GM23338 (cell line): ENCODE data around the gene TINAGL1. TPM values are rescaled to one million over a fixed set of nuclear protein-coding genes. Genes with fewer than 3 reads are reported as not detected.

Experiments
- ATAC-seq: fragments of 200-7000 bp; cut with Tn5 transposase; 3 replicates; pipeline ENCODE4 v1.9.1; 2020
- DNase-seq: peaks from one replicate; pipeline ENCODE4 v3.0.0-alpha.2; 2015; ENCODE audit warnings: low spot score
- H2AFZ ChIP-seq: fragments of 200-600 bp; sonication (generic); 2 replicates; pipeline ENCODE4 v1.8.0; 2016; ENCODE audit warnings: antibody characterized with exemption, mild to moderate bottlenecking, moderate library complexity
- H3F3A ChIP-seq: fragments of 200-600 bp; sonication (generic); replicated peaks from 2 replicates; pipeline ENCODE4 v1.8.0; 2017; ENCODE audit warnings: antibody characterized with exemption, mixed run types, low read depth
- H3K27ac ChIP-seq: fragments of 200-600 bp; sonication (generic); 2 replicates; pipeline ENCODE4 v1.6.1; 2016; ENCODE audit warnings: low read depth
- H3K27me3 ChIP-seq: fragments of 200-600 bp; sonication (generic); 2 replicates; pipeline ENCODE4 v1.8.0; 2016; ENCODE audit warnings: mild to moderate bottlenecking, mixed run types, moderate library complexity; ENCODE audit not compliant: insufficient read depth
- H3K36me3 ChIP-seq: fragments of 200-600 bp; sonication (generic); 2 replicates; pipeline ENCODE4 v1.8.0; 2016; ENCODE audit warnings: mild to moderate bottlenecking; ENCODE audit not compliant: insufficient read depth
- H3K4me1 ChIP-seq: fragments of 200-600 bp; sonication (generic); 2 replicates; pipeline ENCODE4 v1.8.0; 2016; ENCODE audit warnings: mild to moderate bottlenecking, moderate library complexity; ENCODE audit not compliant: insufficient read depth
- H3K4me2 ChIP-seq: fragments of 200-600 bp; sonication (generic); 2 replicates; pipeline ENCODE4 v1.7.1; 2017; ENCODE audit warnings: mixed run types
- H3K4me3 ChIP-seq: fragments of 200-600 bp; sonication (generic); 2 replicates; pipeline ENCODE4 v1.6.1; 2016; ENCODE audit warnings: mixed run types
- H3K79me2 ChIP-seq: fragments of 200-600 bp; sonication (generic); replicated peaks from 2 replicates; pipeline ENCODE4 v1.8.0; 2017; ENCODE audit warnings: mild to moderate bottlenecking; ENCODE audit not compliant: insufficient read depth
- H3K9me2 ChIP-seq: fragments of 200-600 bp; sonication (generic); 2 replicates; pipeline ENCODE4 v1.8.0; 2017; ENCODE audit not compliant: insufficient read depth
- H4K20me1 ChIP-seq: fragments of 200-600 bp; sonication (generic); replicated peaks from 2 replicates; pipeline ENCODE4 v1.8.0; 2017; ENCODE audit warnings: mild to moderate bottlenecking; ENCODE audit not compliant: insufficient read depth
- H3K27ac Mint-ChIP-seq: 2 replicates; pipeline ENCODE4 v1.8.0; 2020; ENCODE audit warnings: inconsistent platforms, mild to moderate bottlenecking, moderate library complexity, mixed read lengths
- H3K27me3 Mint-ChIP-seq: 3 replicates; pipeline ENCODE4 v1.8.0; 2022; ENCODE audit warnings: low read depth, mild to moderate bottlenecking, moderate library complexity, mixed read lengths, inconsistent platforms; ENCODE audit not compliant: insufficient read depth, poor library complexity
- H3K36me3 Mint-ChIP-seq: 3 replicates; pipeline ENCODE4 v1.8.0; 2021; ENCODE audit warnings: low read depth, mild to moderate bottlenecking, inconsistent platforms, moderate library complexity, mixed read lengths
- H3K4me1 Mint-ChIP-seq: 3 replicates; pipeline ENCODE4 v1.8.0; 2020; ENCODE audit warnings: mild to moderate bottlenecking, inconsistent platforms, mixed read lengths
- H3K4me3 Mint-ChIP-seq: 3 replicates; pipeline ENCODE4 v1.8.0; 2021; ENCODE audit warnings: moderate library complexity, mild to moderate bottlenecking, inconsistent platforms, mixed read lengths
- H3K9me3 Mint-ChIP-seq: 3 replicates; pipeline ENCODE4 v1.8.0; 2020; ENCODE audit warnings: moderate library complexity, mild to moderate bottlenecking, inconsistent platforms, mixed read lengths
- CREB1 ChIP-seq: fragments of 250-450 bp; sonication (Bioruptor Pico); IDR thresholded peaks from 2 replicates; pipeline ENCODE4 v1.5.0; 2020; ENCODE audit warnings: low read depth, mild to moderate bottlenecking, moderate library complexity
- CTCF ChIP-seq, 2 experiments: fragments of 200-600 bp in 1 of 2; sonication (generic) in 1 of 2; conservative IDR thresholded peaks; 2 replicates each; pipeline versions ENCODE4 v1.5.1 to v1.6.1; 2016 to 2017; ENCODE audit warnings: antibody characterized with exemption in 2 of 2, low read depth in 2 of 2, mild to moderate bottlenecking in 2 of 2, moderate library complexity in 1 of 2
- ETS1 ChIP-seq: IDR thresholded peaks from 2 replicates; pipeline ENCODE4 v1.6.1; 2016; ENCODE audit warnings: antibody characterized with exemption
- EZH2 ChIP-seq: fragments of 200-600 bp; sonication (generic); IDR thresholded peaks from one replicate; pipeline ENCODE4 v1.8.0; 2017; ENCODE audit warnings: antibody characterized with exemption, mild to moderate bottlenecking, low read depth; ENCODE audit not compliant: unreplicated experiment
- EZH2phosphoT487 ChIP-seq: fragments of 200-600 bp; sonication (generic); IDR thresholded peaks from one replicate; pipeline ENCODE4 v1.8.1; 2018; ENCODE audit warnings: antibody characterized with exemption; ENCODE audit not compliant: unreplicated experiment
- JUNB ChIP-seq: IDR thresholded peaks from one replicate; pipeline ENCODE4 v1.6.1; 2016; ENCODE audit warnings: antibody characterized with exemption; ENCODE audit not compliant: unreplicated experiment
- NANOG ChIP-seq: IDR thresholded peaks from 2 replicates; pipeline ENCODE4 v1.6.1; 2016; ENCODE audit warnings: antibody characterized with exemption, borderline replicate concordance
- POLR2AphosphoS5 ChIP-seq: IDR thresholded peaks from 2 replicates; pipeline ENCODE4 v1.6.1; 2016; ENCODE audit warnings: antibody characterized with exemption, low read depth
- STAT1 ChIP-seq: IDR thresholded peaks from one replicate; pipeline ENCODE4 v1.6.1; 2016; ENCODE audit warnings: antibody characterized with exemption; ENCODE audit not compliant: unreplicated experiment
- ZNF114 ChIP-seq: fragments of 250-450 bp; sonication (Bioruptor Pico); IDR thresholded peaks from 2 replicates; pipeline ENCODE4 v1.5.0; 2020; ENCODE audit warnings: mild to moderate bottlenecking, moderate library complexity
- ZNF331 ChIP-seq: fragments of 250-450 bp; sonication (Bioruptor Pico); IDR thresholded peaks from 2 replicates; pipeline ENCODE4 v1.5.0; 2020; ENCODE audit warnings: low read depth, mild to moderate bottlenecking, moderate library complexity
- polyA plus RNA-seq: library from polyadenylated mRNA; unstranded; fragments of >200 nt; fragmentation: Nextera tagmentation; extraction: Ambion mirVana; gene quantifications from 2 replicates; pipeline ENCODE4 v1.2.1, GENCODE V29; 2016
- total RNA-seq: library from RNA; depleted of rRNA; stranded (reverse); fragments of >200 nt; shearing (Covaris generic); gene quantifications from 2 replicates; pipeline ENCODE4 v1.2.3, GENCODE V29; 2014
- TF ChIP-seq, protein P1 (sequence below): IDR thresholded peaks from one replicate; pipeline ENCODE4 v1.6.1; 2018; ENCODE audit warnings: antibody characterized with exemption; ENCODE audit not compliant: unreplicated experiment

The TINAGL1 gene
- total and polyA plus RNA-seq, 2 experiments from 2014 or later: 6.8 to 15.8 TPM

- Histone ChIP-seq H3K4me2 (no peak overlapping the region), H4K20me1 (no peaks in the 10 kb centered on the region), H3K27me3 (no peaks in the 10 kb centered on the region), H3K4me3 (no peak overlapping the region), H3K4me1 (peaks cover 7% of the 10 kb centered on the region), H3K27ac (no peak overlapping the region), H3K36me3 (no peaks in the 10 kb centered on the region), H3K79me2 (no peaks in the 10 kb centered on the region), H3F3A (no peaks in the 10 kb centered on the region), H3K9me2 (no peaks in the 10 kb centered on the region), H2AFZ (no peak overlapping the region)
- H3K27me3 Mint-ChIP-seq: peaks cover 4% of the 10 kb centered on the region
- no peak overlapping the region for H3K27ac Mint-ChIP-seq
- TF ChIP-seq ZNF114: no peak
- no peak for TF ChIP-seq EZH2phosphoT487
- TF ChIP-seq, protein P1, sequence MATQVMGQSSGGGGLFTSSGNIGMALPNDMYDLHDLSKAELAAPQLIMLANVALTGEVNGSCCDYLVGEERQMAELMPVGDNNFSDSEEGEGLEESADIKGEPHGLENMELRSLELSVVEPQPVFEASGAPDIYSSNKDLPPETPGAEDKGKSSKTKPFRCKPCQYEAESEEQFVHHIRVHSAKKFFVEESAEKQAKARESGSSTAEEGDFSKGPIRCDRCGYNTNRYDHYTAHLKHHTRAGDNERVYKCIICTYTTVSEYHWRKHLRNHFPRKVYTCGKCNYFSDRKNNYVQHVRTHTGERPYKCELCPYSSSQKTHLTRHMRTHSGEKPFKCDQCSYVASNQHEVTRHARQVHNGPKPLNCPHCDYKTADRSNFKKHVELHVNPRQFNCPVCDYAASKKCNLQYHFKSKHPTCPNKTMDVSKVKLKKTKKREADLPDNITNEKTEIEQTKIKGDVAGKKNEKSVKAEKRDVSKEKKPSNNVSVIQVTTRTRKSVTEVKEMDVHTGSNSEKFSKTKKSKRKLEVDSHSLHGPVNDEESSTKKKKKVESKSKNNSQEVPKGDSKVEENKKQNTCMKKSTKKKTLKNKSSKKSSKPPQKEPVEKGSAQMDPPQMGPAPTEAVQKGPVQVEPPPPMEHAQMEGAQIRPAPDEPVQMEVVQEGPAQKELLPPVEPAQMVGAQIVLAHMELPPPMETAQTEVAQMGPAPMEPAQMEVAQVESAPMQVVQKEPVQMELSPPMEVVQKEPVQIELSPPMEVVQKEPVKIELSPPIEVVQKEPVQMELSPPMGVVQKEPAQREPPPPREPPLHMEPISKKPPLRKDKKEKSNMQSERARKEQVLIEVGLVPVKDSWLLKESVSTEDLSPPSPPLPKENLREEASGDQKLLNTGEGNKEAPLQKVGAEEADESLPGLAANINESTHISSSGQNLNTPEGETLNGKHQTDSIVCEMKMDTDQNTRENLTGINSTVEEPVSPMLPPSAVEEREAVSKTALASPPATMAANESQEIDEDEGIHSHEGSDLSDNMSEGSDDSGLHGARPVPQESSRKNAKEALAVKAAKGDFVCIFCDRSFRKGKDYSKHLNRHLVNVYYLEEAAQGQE: no peak
- TF ChIP-seq POLR2AphosphoS5: no peak
- TF ChIP-seq EZH2: no peak
- no peak for TF ChIP-seq NANOG
- no peak for TF ChIP-seq ZNF331
- no peak for TF ChIP-seq STAT1
- TF ChIP-seq JUNB: no peak
- no peak for TF ChIP-seq ETS1
- ATAC-seq (no peak), DNase-seq (no peak)
- H3K9me3 Mint-ChIP-seq: no peaks in the 10 kb centered on the region
- no peak overlapping the region for H3K4me3 Mint-ChIP-seq
- H3K36me3 Mint-ChIP-seq: no peaks in the 10 kb centered on the region
- peaks cover 14% of the 10 kb centered on the region for H3K4me1 Mint-ChIP-seq
Observed at GRCh38 chr1:31570906-31571305, 5.4 kb upstream of the TINAGL1 start.

- Histone ChIP-seq H3K79me2 (no peaks in the 10 kb centered on the region), H3F3A (no peaks in the 10 kb centered on the region), H3K27ac (no peak overlapping the region), H3K4me2 (no peak overlapping the region), H2AFZ (no peak overlapping the region), H4K20me1 (no peaks in the 10 kb centered on the region), H3K4me3 (no peak overlapping the region), H3K36me3 (no peaks in the 10 kb centered on the region), H3K27me3 (no peaks in the 10 kb centered on the region), H3K9me2 (no peaks in the 10 kb centered on the region), H3K4me1 (peaks cover 12% of the 10 kb centered on the region)
- DNase-seq (no peak), ATAC-seq (no peak)
- no peaks in the 10 kb centered on the region for H3K36me3 Mint-ChIP-seq
- H3K4me1 Mint-ChIP-seq: peaks cover 21% of the 10 kb centered on the region
- no peak overlapping the region for H3K4me3 Mint-ChIP-seq
- no peak overlapping the region for H3K27ac Mint-ChIP-seq
- H3K27me3 Mint-ChIP-seq: peaks cover 7% of the 10 kb centered on the region
- no peaks in the 10 kb centered on the region for H3K9me3 Mint-ChIP-seq
- TF ChIP-seq EZH2: no peak
- TF ChIP-seq, protein P1: no peak
- TF ChIP-seq EZH2phosphoT487: no peak
- no peak for TF ChIP-seq CREB1 (CRISPR knock-in tag)
- TF ChIP-seq STAT1: no peak
- no peak for TF ChIP-seq NANOG
- no peak for TF ChIP-seq JUNB
- no peak for TF ChIP-seq CTCF (conservative IDR thresholded peaks at IDR 0.05; ENCODE audit: low read depth in 2 of 2)
- no peak for TF ChIP-seq POLR2AphosphoS5
Observed at GRCh38 chr1:31571340-31572295, 4.7 kb upstream of the TINAGL1 start.
